K562 (cell line): ENCODE data around the gene DNAL4. TPM values are rescaled to one million over a fixed set of nuclear protein-coding genes. Genes with fewer than 3 reads are reported as not detected.
A peak's percentile ranks its signal among the peaks of the same experiment; 100 is the strongest.

Experiments
- ATAC-seq: fragments of 200-7000 bp; cut with Tn5 transposase; 3 replicates; pipeline ENCODE4 v1.9.1; 2020; ENCODE audit warnings: moderate library complexity
- BruUV-seq: library from RNA; stranded (reverse); fragments of 400-500 nt; replicated peaks from 2 replicates; lab custom pipeline; 2021; lab: Mats Ljungman, UMichigan
- CTCF ChIA-PET: fragments of 300-600 bp; formaldehyde crosslinking; extraction: SDS; loops from one replicate; lab custom pipeline; 2021; ENCODE audit warnings: low intra/inter-chr PET ratio; lab: Yijun Ruan, JAX
- POLR2A ChIA-PET: fragments of 300-600, 350-650 bp; sonication (Branson Sonifier 250); formaldehyde crosslinking; extraction: SDS; loops from one replicate; lab custom pipeline; 2021; ENCODE audit warnings: antibody characterized with exemption, inconsistent platforms; lab: Yijun Ruan, JAX
- DNase-seq, 4 experiments: peaks; one replicate each; pipeline versions ENCODE4 v3.0.0 to v3.0.0-alpha.2; 2011 to 2018; ENCODE audit warnings: low spot score in 3 of 4, mixed read lengths in 3 of 4; ENCODE audit errors: extremely low read depth in 1 of 4
- FAIRE-seq: peaks from 2 replicates; lab custom pipeline; 2011; peaks lifted over from hg19 to GRCh38; lab: Jason Lieb, UNC
- H2AFZ ChIP-seq: 2 replicates; pipeline ENCODE4 v1.6.0; 2011; ENCODE audit warnings: low read depth, low read length, control low read depth, inconsistent platforms
- H3K27ac ChIP-seq: fragments of 200-600 bp; 3 replicates; pipeline ENCODE4 v1.8.0; 2011; ENCODE audit warnings: low read depth, mild to moderate bottlenecking, control low read depth, inconsistent platforms, low read length, moderate library complexity, mixed read lengths; ENCODE audit errors: extremely low read depth
- H3K27me3 ChIP-seq, 2 experiments: fragments of 300-600 bp in 1 of 2; 2 replicates in 1 of 2; 3 replicates in 1 of 2; pipeline versions ENCODE4 v1.6.0 to v1.8.0; 2011; ENCODE audit warnings: inconsistent platforms in 2 of 2, low read length in 2 of 2, mild to moderate bottlenecking in 1 of 2, mixed read lengths in 1 of 2, moderate library complexity in 1 of 2; ENCODE audit not compliant: control insufficient read depth in 2 of 2, insufficient read depth in 2 of 2
- H3K36me3 ChIP-seq: fragments of 300-600 bp; 3 replicates; pipeline ENCODE4 v1.8.0; 2011; ENCODE audit warnings: mild to moderate bottlenecking, low read length, inconsistent platforms; ENCODE audit not compliant: control insufficient read depth, insufficient read depth
- H3K4me1 ChIP-seq, 2 experiments: fragments of 200-600 bp in 1 of 2; replicated peaks in 1 of 2; 2 replicates in 1 of 2; 3 replicates in 1 of 2; pipeline versions ENCODE4 v1.5.1 to v1.8.0; 2011; ENCODE audit warnings: inconsistent platforms in 2 of 2, low read length in 2 of 2, mild to moderate bottlenecking in 1 of 2, mixed read lengths in 1 of 2, moderate library complexity in 1 of 2; ENCODE audit not compliant: control insufficient read depth in 2 of 2, insufficient read depth in 2 of 2
- H3K4me2 ChIP-seq: 2 replicates; pipeline ENCODE4 v1.6.1; 2011; ENCODE audit warnings: low read length, control low read depth, inconsistent platforms, mixed read lengths; ENCODE audit not compliant: insufficient read depth
- H3K4me3 ChIP-seq: fragments of 200-600 bp; sonication (generic), shearing (Covaris generic); 2 replicates; pipeline ENCODE4 v1.5.1; 2016; ENCODE audit warnings: control low read depth, inconsistent platforms
- H3K79me2 ChIP-seq: fragments of 200-600 bp; 3 replicates; pipeline ENCODE4 v1.8.0; 2011; ENCODE audit warnings: low read length, inconsistent platforms; ENCODE audit not compliant: control insufficient read depth, insufficient read depth
- H3K9ac ChIP-seq, 2 experiments: 2 replicates each; pipeline versions ENCODE4 v1.6.0 to v1.6.1; 2011; ENCODE audit warnings: low read depth in 2 of 2, low read length in 2 of 2, control low read depth in 1 of 2, inconsistent platforms in 1 of 2, mild to moderate bottlenecking in 1 of 2, mixed read lengths in 1 of 2; ENCODE audit not compliant: insufficient read depth in 1 of 2
- H3K9me1 ChIP-seq: one replicate; pipeline ENCODE4 v1.6.0; 2011; ENCODE audit warnings: inconsistent platforms, mild to moderate bottlenecking, low read length, moderate library complexity; ENCODE audit not compliant: control insufficient read depth, insufficient read depth
- H3K9me3 ChIP-seq: replicated peaks from 2 replicates; pipeline ENCODE4 v1.5.1; 2011; ENCODE audit warnings: low read depth, low read length, inconsistent platforms; ENCODE audit not compliant: control insufficient read depth, insufficient read depth
- H4K20me1 ChIP-seq: replicated peaks from 2 replicates; pipeline ENCODE4 v1.6.1; 2011; ENCODE audit warnings: low read length, inconsistent platforms, mixed read lengths; ENCODE audit not compliant: control insufficient read depth, insufficient read depth
- CBFA2T3 ChIP-seq: fragments of 450-650 bp; IDR thresholded peaks from 2 replicates; pipeline ENCODE4 v1.6.1; 2017
- EGR1 ChIP-seq: fragments of 450-650 bp; conservative IDR thresholded peaks from 2 replicates; pipeline ENCODE4 v1.6.1; 2017; ENCODE audit warnings: mild to moderate bottlenecking
- ZFP30 ChIP-seq: fragments of 250-450 bp; sonication (Bioruptor Pico); IDR thresholded peaks from 2 replicates; pipeline ENCODE4 v1.8.0; 2022; ENCODE audit warnings: moderate library complexity, mild to moderate bottlenecking, inconsistent platforms, borderline replicate concordance
- WGBS: fragments of 100-300 bp; shearing (Covaris generic); methylation state at CpG from one replicate; pipeline ENCODE4 v1.1.6; 2016; ENCODE audit warnings: low coverage, mixed read lengths; ENCODE audit not compliant: insufficient coverage; ENCODE audit errors: missing lambda C conversion rate; 5-methylcytosine and 5-hydroxymethylcytosine counted together
- in situ Hi-C: fragments of 300-500 bp; cut with MboI; formaldehyde crosslinking; loops from 4 replicates; pipeline ENCODE4 v1.15.0; 2018; ENCODE audit warnings: inconsistent platforms, mixed read lengths
- intact Hi-C: fragments of 100-400 bp; cut with micrococcal nuclease; formaldehyde crosslinking; loops from 2 replicates; pipeline ENCODE4 v1.14.2; 2022
- polyA plus RNA-seq, 8 experiments: library from polyadenylated mRNA; depleted of rRNA in 4 of 8; stranded (reverse) in 5 of 8; unstranded in 3 of 8; fragments of >200 nt; fragmentation: Nextera tagmentation in 2 of 8; fragmentation: Illumina TruSeq in 1 of 8; extraction: Ambion mirVana in 2 of 8; extraction: Trizol in 1 of 8; gene quantifications; 2 replicates each; pipeline versions ENCODE4 v1.2.1 to v1.2.3, GENCODE V29; 2011 to 2014; ENCODE audit warnings: inconsistent platforms in 1 of 8, missing spikeins in 1 of 8
- total RNA-seq, 7 experiments: library from RNA; depleted of rRNA in 6 of 7; stranded (reverse); fragments of >200 nt in 6 of 7; fragmentation: Illumina TruSeq in 2 of 7; extraction: Trizol in 2 of 7; gene quantifications; 2 replicates each; pipeline versions ENCODE4 v1.2.1 to v1.2.3, GENCODE V29; 2011 to 2021; ENCODE audit warnings: low replicate concordance in 1 of 7
- TF ChIP-seq, protein P1 (sequence below): sonication (generic); formaldehyde crosslinking; IDR thresholded peaks from 2 replicates; pipeline ENCODE4 v1.8.0; 2022; ENCODE audit warnings: mild to moderate bottlenecking, missing genetic modification reagents

The DNAL4 gene
- total and polyA plus RNA-seq, 9 of the 15 experiments (the other 6 are each of a cell fraction or from before 2014, with no cell fraction given) = 0.20 to 9.4 (median 5.2) TPM

- TF ChIP-seq, protein P1, sequence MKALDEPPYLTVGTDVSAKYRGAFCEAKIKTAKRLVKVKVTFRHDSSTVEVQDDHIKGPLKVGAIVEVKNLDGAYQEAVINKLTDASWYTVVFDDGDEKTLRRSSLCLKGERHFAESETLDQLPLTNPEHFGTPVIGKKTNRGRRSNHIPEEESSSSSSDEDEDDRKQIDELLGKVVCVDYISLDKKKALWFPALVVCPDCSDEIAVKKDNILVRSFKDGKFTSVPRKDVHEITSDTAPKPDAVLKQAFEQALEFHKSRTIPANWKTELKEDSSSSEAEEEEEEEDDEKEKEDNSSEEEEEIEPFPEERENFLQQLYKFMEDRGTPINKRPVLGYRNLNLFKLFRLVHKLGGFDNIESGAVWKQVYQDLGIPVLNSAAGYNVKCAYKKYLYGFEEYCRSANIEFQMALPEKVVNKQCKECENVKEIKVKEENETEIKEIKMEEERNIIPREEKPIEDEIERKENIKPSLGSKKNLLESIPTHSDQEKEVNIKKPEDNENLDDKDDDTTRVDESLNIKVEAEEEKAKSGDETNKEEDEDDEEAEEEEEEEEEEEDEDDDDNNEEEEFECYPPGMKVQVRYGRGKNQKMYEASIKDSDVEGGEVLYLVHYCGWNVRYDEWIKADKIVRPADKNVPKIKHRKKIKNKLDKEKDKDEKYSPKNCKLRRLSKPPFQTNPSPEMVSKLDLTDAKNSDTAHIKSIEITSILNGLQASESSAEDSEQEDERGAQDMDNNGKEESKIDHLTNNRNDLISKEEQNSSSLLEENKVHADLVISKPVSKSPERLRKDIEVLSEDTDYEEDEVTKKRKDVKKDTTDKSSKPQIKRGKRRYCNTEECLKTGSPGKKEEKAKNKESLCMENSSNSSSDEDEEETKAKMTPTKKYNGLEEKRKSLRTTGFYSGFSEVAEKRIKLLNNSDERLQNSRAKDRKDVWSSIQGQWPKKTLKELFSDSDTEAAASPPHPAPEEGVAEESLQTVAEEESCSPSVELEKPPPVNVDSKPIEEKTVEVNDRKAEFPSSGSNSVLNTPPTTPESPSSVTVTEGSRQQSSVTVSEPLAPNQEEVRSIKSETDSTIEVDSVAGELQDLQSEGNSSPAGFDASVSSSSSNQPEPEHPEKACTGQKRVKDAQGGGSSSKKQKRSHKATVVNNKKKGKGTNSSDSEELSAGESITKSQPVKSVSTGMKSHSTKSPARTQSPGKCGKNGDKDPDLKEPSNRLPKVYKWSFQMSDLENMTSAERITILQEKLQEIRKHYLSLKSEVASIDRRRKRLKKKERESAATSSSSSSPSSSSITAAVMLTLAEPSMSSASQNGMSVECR (CRISPR knock-in tag) = no peak
Observed at GRCh38 chr22:38774496-38775166, 19.3 kb downstream of the DNAL4 start (continued).

DNA sequence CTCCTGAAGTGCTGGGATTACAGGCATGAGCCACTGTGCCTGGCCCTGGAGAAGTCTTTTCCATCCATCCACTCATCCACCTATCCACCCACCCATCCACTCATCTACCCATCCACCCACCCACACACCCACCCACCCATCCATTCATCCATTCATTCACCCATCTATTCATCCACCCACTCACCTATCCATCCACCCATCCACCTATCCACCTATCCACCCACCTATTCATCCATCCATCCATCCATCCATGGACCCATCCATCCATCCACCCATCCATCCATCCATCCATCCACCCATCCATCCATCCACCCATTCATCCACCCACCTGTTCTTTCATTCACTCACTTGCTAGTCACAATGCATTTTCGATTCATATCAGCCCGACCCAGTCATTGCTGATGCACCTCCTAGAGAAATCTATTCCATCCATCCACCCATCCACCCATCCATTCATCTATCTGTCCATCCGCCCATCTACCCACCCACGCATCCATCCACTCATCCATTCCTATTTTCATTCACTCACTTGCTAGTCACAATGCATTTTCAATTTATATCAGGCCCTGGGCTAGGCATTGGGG lies 20.5 kb downstream of the DNAL4 start:
- intact Hi-C loops = no loop called here
- ChIA-PET CTCF (no interaction called here), POLR2A (no interaction called here)
- H3K9me1 ChIP-seq = no peaks in the 10 kb centered on the region
- DNase-seq (no peak), ATAC-seq (no peak), FAIRE-seq (no peak)
- 55% methylated on average over 4 of the region's 4 CpGs for WGBS
- no TSS peak for BruUV-seq
- in situ Hi-C loops = no loop called here
- no peaks in the 10 kb centered on the region for H4K20me1 ChIP-seq
- H3K79me2 ChIP-seq = no peaks in the 10 kb centered on the region
- no peak overlapping the region for H3K4me2 ChIP-seq
- no peaks in the 10 kb centered on the region for H3K9me3 ChIP-seq
- no peak overlapping the region for H3K9ac ChIP-seq
- H3K36me3 ChIP-seq = no peaks in the 10 kb centered on the region
- H3K4me1 ChIP-seq = peaks cover 0 to 20% of the 10 kb centered on the region in 2 experiments; a peak in 4 of 5 replicates
- no peaks in the 10 kb centered on the region for H3K27me3 ChIP-seq
- H3K4me3 ChIP-seq = no peak overlapping the region
- no peak overlapping the region for H3K27ac ChIP-seq
- H2AFZ ChIP-seq = no peak overlapping the region
- peak; percentile 45 for TF ChIP-seq CBFA2T3
- TF ChIP-seq ZFP30 (CRISPR knock-in tag) = no peak
- TF ChIP-seq EGR1 = peak; percentile 71
